Measurements from ENCODE around the gene FSTL4. TPM values are rescaled to one million over a fixed set of nuclear protein-coding genes. Genes with fewer than 3 reads are reported as not detected.

FSTL4 gene
- polyA plus RNA-seq, 3 donors, result not detected

- peaks cover 0 to 15% of the 10 kb centered on the region in 2 donors for H3K9me3 ChIP-seq (replicated peaks in 1 of 2; ENCODE audit: control insufficient read depth in 1 of 2, insufficient read depth in 1 of 2, low read length in 2 of 2)
- H2AFZ ChIP-seq (ENCODE audit: insufficient read depth, low read depth, low read length, poor library complexity, severe bottlenecking), result no peak overlapping the region
- H3K27me3 Mint-ChIP-seq (ENCODE audit: low read depth in 3 of 3), result peaks cover 50 to 88% (median 62%) of the 10 kb centered on the region in 3 donors
- no peak overlapping the region for H3K27ac ChIP-seq (ENCODE audit: low read depth in 1 of 2, low read length in 2 of 2)
- H4K20me1 ChIP-seq (ENCODE audit: insufficient read depth, low read length), result no peaks in the 10 kb centered on the region
- 2% methylated on average over 91 of the region's 91 CpGs for WGBS (ENCODE audit: insufficient coverage)
- H3K9ac ChIP-seq (ENCODE audit: insufficient read depth, low read length, poor library complexity, severe bottlenecking), result no peak overlapping the region
- peaks cover 73 to 75% of the 10 kb centered on the region in 2 donors for H3K27me3 ChIP-seq (ENCODE audit: control insufficient read depth in 2 of 2, insufficient read depth in 2 of 2, low read length in 2 of 2)
- peaks cover 0 to 3% of the 10 kb centered on the region in 2 donors for H3K36me3 Mint-ChIP-seq
- no peak for TF ChIP-seq CTCF (IDR thresholded peaks at IDR 0.05)
- H3K4me1 Mint-ChIP-seq, result peaks cover 7% of the 10 kb centered on the region
- H3K4me2 ChIP-seq (replicated peaks; ENCODE audit: extremely low read depth, low read length, poor library complexity, severe bottlenecking), result peak overlapping the region; percentile 19
- peaks cover 0 to 11% (median 1%) of the 10 kb centered on the region in 7 donors for H3K9me3 Mint-ChIP-seq
- DNase-seq, result no peak
- H3K4me3 Mint-ChIP-seq, result peak overlapping the region in 1 of 2 donors; percentile 70
- no peaks in the 10 kb centered on the region for H3K36me3 ChIP-seq (replicated peaks in 1 of 2; ENCODE audit: control insufficient read depth in 1 of 2, insufficient read depth in 2 of 2, low read length in 2 of 2)
- no peak overlapping the region for H3K27ac Mint-ChIP-seq
- no peak overlapping the region for H3K4me3 ChIP-seq (replicated peaks in 1 of 3; ENCODE audit: low read depth in 2 of 3, low read length in 3 of 3)
- intact Hi-C loops (cut with micrococcal nuclease), result no loop called here
- H3K79me2 ChIP-seq (ENCODE audit: insufficient read depth, low read length), result no peaks in the 10 kb centered on the region
- H3K4me1 ChIP-seq (ENCODE audit: control insufficient read depth in 1 of 2, insufficient read depth in 2 of 2, low read length in 2 of 2), result no peaks in the 10 kb centered on the region
Measured at GRCh38 chr5:133611357-133612248, 738 bp downstream of the FSTL4 start.

- no peaks in the 10 kb centered on the region for H3K79me2 ChIP-seq (ENCODE audit: insufficient read depth, low read length)
- H3K27ac ChIP-seq (ENCODE audit: low read depth in 1 of 2, low read length in 2 of 2), result no peak overlapping the region
- H3K4me2 ChIP-seq (replicated peaks; ENCODE audit: extremely low read depth, low read length, poor library complexity, severe bottlenecking), result no peak overlapping the region
- TF ChIP-seq CTCF (IDR thresholded peaks at IDR 0.05), result no peak
- H3K9ac ChIP-seq (ENCODE audit: insufficient read depth, low read length, poor library complexity, severe bottlenecking), result no peak overlapping the region
- no peaks in the 10 kb centered on the region for H3K4me1 ChIP-seq (ENCODE audit: control insufficient read depth in 1 of 2, insufficient read depth in 2 of 2, low read length in 2 of 2)
- H3K9me3 ChIP-seq (replicated peaks in 1 of 2; ENCODE audit: control insufficient read depth in 1 of 2, insufficient read depth in 1 of 2, low read length in 2 of 2), result peaks cover 0 to 15% of the 10 kb centered on the region in 2 donors
- no peak for DNase-seq
- intact Hi-C loops (cut with micrococcal nuclease), result no loop called here
- H2AFZ ChIP-seq (ENCODE audit: insufficient read depth, low read depth, low read length, poor library complexity, severe bottlenecking), result no peak overlapping the region
- Mint-ChIP-seq H3K27ac (no peak overlapping the region), H3K27me3 (ENCODE audit: low read depth in 3 of 3) (peaks cover 51 to 86% (median 65%) of the 10 kb centered on the region in 3 donors), H3K36me3 (peaks cover 0 to 3% of the 10 kb centered on the region in 2 donors), H3K4me3 (peak overlapping the region in 1 of 2 donors; percentile 70), H3K9me3 (peaks cover 0 to 11% (median 1%) of the 10 kb centered on the region in 7 donors), H3K4me1 (peaks cover 7% of the 10 kb centered on the region)
- 7% methylated on average over 56 of the region's 57 CpGs for WGBS (ENCODE audit: insufficient coverage)
- no peak overlapping the region for H3K4me3 ChIP-seq (replicated peaks in 1 of 3; ENCODE audit: low read depth in 2 of 3, low read length in 3 of 3)
- H4K20me1 ChIP-seq (ENCODE audit: insufficient read depth, low read length), result no peaks in the 10 kb centered on the region
- peaks cover 71 to 73% of the 10 kb centered on the region in 2 donors for H3K27me3 ChIP-seq (ENCODE audit: control insufficient read depth in 2 of 2, insufficient read depth in 2 of 2, low read length in 2 of 2)
- no peaks in the 10 kb centered on the region for H3K36me3 ChIP-seq (replicated peaks in 1 of 2; ENCODE audit: control insufficient read depth in 1 of 2, insufficient read depth in 2 of 2, low read length in 2 of 2)
Measured at GRCh38 chr5:133610489-133611356, 1.6 kb downstream of the FSTL4 start.

Data from CD14-positive monocyte (primary cell).